EL (cell line): Measurements from ENCODE around the gene CFAP161.
"Not testable (repeated sequence)": the region's sequence is repeated elsewhere in the genome, so short reads cannot be mapped to it uniquely, and the experiment has no call there.

Source experiments
- DNase-seq: peaks from one replicate; pipeline ENCODE4 v3.0.0-alpha.2; 2016

The CFAP161 gene

GRCh38 chr15:81108427-81108826, 25.6 kb upstream of the CFAP161 start:
- no peak for DNase-seq

GRCh38 chr15:81111018-81111417, 23.1 kb upstream of the CFAP161 start:
- no peak for DNase-seq

GRCh38 chr15:81111510-81112470, 22.3 kb upstream of the CFAP161 start:
- DNase-seq, result no peak

- no peak for DNase-seq
These were observed 20.8 kb upstream of the CFAP161 start for GRCh38 chr15:81113204-81113657.

- no peak for DNase-seq
These were observed 20.2 kb upstream of the CFAP161 start for GRCh38 chr15:81113861-81114291.

GRCh38 chr15:81115054-81115939, 18.8 kb upstream of the CFAP161 start:
- DNase-seq, result no peak

- DNase-seq, result no peak
These were observed 16.9 kb upstream of the CFAP161 start for GRCh38 chr15:81117136-81117535.

- DNase-seq, result no peak
These were observed 16.5 kb upstream of the CFAP161 start for GRCh38 chr15:81117581-81117980.

- no peak for DNase-seq
These were observed 15.7 kb upstream of the CFAP161 start for GRCh38 chr15:81118361-81118760.

GRCh38 chr15:81120069-81120468, 14.0 kb upstream of the CFAP161 start:
- no peak for DNase-seq

- DNase-seq, result no peak
These were observed 7.2 kb upstream of the CFAP161 start for GRCh38 chr15:81126892-81127291.

- DNase-seq, result not testable (repeated sequence)
These were observed 7.4 kb downstream of the CFAP161 start for GRCh38 chr15:81141478-81141877.

- DNase-seq, result no peak
These were observed 11.9 kb downstream of the CFAP161 start for GRCh38 chr15:81146006-81146405.

GRCh38 chr15:81146466-81146865, 12.4 kb downstream of the CFAP161 start:
- no peak for DNase-seq

GRCh38 chr15:81151389-81151788, 17.3 kb downstream of the CFAP161 start:
- no peak for DNase-seq

- DNase-seq, result no peak
These were observed 18.3 kb downstream of the CFAP161 start for GRCh38 chr15:81152339-81152738.

GRCh38 chr15:81152799-81153198, 18.7 kb downstream of the CFAP161 start:
- DNase-seq, result no peak

- DNase-seq, result peak; percentile 35
These were observed 21.5 kb downstream of the CFAP161 start for GRCh38 chr15:81155375-81156218.

GRCh38 chr15:81156324-81156723, 22.3 kb downstream of the CFAP161 start:
- no peak for DNase-seq

GRCh38 chr15:81157195-81157938, 23.3 kb downstream of the CFAP161 start:
- no peak for DNase-seq

- DNase-seq, result no peak
These were observed 23.8 kb downstream of the CFAP161 start for GRCh38 chr15:81157939-81158223.

GRCh38 chr15:81158561-81158960, 24.5 kb downstream of the CFAP161 start:
- not testable (repeated sequence) for DNase-seq
